HG03520 (cell line): ENCODE data around the gene RBFOX2.
"Not testable (repeated sequence)": the region's sequence is repeated elsewhere in the genome, so short reads cannot be mapped to it uniquely, and the experiment has no call there.

Experiments used
- ATAC-seq: cut with Tn5 transposase; IDR thresholded peaks from one replicate; pipeline ENCODE4 v1.9.1; 2021; ENCODE audit warnings: mild to moderate bottlenecking, moderate library complexity; ENCODE audit not compliant: unreplicated experiment

The RBFOX2 gene

GRCh38 chr22:36010090-36010489 is 18.5 kb downstream of the RBFOX2 start:
- no peak for ATAC-seq

DNA sequence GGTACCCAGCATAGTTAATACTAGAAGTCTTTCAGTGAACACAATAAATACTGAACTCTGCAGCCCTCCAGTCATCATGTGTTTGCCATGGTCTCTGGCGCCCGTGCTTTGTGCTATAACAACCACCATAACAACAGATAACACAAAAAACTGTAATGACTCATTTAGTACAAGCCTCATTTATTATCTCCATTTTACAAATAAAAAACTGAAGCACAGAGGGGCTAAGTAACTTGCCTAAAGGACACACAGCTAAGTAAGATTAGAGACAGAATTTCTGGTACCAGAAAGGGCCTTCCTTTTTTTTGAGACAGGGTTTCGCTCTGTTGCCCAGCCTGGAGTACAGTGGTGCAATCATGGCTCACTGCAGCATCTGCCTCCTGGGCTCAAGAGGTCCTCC is 19.5 kb downstream of the RBFOX2 start:
- ATAC-seq, result no peak

GRCh38 chr22:36008565-36008964 is 20.1 kb downstream of the RBFOX2 start:
- no peak for ATAC-seq

- no peak for ATAC-seq
These were observed 20.5 kb downstream of the RBFOX2 start for GRCh38 chr22:36008131-36008530.

GRCh38 chr22:36003972-36004674 is 24.5 kb downstream of the RBFOX2 start:
- ATAC-seq, result no peak

DNA sequence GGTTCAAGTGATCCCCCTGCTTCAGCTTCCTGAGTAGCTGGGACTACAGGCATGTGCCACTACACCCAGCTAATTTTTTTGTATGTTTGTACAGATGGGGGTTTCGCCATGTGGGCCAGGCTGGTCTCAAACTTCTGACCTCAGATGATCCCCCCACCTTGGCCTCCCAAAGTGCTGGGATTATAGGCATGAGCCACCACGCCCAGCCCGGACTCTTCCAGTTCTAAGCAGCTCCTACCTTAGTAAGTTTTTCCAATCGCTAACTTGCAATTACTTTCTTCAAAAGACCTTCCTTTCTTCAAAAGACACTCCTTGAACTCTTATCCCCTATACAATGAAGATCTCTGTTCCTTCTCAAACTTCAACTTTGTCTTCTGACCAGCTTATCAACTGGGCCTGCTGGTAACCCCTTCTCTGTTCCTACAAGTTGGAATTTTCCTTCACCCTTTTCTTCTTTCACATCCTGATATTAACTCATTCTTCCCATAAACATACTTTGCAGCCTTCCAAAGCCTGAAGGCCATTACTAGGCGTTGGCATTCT is 25.8 kb downstream of the RBFOX2 start:
- ATAC-seq, result no peak

- ATAC-seq, result no peak
These were observed 26.5 kb downstream of the RBFOX2 start for GRCh38 chr22:36002084-36002483.

DNA sequence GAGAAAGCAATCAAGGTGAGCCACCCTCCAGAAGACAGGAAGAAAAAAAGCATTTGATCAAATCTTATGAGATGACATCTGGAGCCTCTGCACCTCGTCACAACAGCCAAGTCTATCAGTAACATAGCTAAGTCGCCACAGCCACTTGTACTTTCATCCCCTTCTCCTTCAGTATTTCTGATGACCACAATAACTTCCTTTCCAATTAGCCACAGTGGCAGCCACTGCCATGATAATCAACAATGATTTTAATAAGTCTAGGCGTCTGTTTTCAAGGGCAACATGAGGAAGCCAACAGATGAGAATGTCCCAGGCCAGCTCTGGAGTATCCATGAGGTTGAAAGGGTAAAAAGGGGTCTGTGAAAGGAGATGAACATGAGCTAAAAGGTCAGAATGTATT is 29.9 kb downstream of the RBFOX2 start:
- no peak for ATAC-seq

DNA sequence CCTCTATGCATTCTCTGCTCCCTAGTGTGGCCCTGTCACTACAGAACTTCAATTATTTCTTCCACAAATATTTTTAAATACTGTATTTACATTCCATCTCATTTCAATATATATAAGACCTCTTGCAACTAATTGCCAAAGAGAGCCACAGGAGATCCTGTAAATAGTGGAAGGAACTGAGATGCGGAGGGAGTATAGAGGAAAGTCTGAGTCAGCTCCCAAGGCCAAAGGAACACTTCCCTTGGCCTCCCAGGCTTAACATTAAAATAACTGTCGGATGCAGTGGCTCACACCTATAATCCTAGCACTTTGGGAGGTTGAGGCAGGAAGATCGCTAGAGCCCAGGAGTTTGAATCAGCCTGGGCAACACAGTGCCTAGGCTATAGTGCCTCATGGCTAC is 31.2 kb downstream of the RBFOX2 start:
- no peak for ATAC-seq

DNA sequence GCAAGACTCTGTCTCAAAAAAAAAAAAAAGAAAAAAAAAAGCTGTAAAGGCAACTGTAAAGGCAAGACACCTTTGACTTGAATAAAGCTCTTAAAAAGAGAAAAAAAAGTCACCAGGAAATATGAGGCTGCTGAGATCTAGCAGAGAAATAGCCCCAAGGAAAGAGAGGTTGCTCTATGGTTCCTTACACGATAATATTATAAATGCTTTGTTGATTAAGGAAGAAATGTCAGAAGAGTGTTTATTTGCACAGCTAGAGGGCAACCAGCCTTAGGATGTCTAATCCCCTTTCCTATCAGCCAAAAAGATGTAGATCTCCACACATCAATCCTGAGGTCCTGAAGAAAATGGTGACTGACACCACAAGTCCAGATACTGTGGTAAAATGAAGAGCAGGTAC is 32.0 kb downstream of the RBFOX2 start:
- ATAC-seq, result no peak

DNA sequence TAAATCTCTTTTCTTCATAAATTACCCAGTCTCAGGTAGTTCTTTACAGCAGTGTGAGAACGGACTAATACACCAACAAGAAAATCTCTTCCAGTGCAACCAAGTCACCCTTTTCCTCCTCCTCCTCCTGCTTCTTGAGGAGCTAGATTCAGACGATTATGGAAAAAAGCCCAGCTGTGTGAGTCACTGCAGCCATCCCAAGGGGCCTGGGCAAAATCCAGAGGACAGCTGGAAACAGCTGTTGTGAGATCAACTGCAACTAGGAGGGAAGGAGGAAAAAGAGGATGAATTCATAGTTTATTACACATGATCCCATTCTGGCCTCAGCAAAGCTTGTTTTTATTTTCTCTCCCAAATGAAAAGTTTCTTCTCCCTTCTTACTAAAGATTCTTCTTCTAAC is 32.9 kb downstream of the RBFOX2 start:
- no peak for ATAC-seq

DNA sequence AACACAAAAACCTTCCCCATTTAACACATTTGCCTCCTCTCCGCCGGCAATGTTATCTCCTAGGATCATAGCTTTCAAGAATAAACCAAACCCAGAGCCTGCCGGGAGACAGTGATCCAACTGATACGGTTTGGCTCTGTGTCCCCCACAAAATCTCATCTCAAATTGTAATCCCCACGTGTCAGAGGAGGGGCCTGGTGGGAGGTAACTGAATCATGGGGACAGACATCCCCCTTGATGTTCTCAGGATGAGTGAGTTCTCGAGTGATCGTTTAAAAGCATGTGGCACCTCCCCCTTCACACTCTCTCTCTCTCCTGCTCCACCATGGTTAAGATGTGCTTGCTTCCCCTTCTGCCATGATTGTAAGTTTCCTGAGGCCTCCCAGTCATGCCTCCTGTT is 33.3 kb downstream of the RBFOX2 start:
- no peak for ATAC-seq

DNA sequence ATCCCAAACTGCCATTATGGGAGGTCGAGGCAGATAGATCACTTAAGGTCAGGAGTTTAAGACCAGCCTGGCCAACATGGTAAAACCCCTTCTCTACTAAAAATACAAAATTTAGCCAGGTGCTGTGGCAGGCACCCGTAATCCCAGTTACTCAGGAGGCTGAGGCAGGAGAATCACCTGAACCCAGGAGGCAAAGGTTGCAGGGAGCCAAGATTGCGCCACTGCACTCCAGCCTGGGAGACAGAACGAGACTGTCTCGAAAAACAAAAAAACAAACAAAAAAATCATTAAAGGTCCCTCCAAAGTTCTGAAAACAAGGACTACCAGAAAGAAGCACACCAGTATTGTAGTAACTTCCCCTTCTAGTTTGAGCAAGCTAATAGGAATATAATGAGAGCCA is 34.9 kb downstream of the RBFOX2 start:
- not testable (repeated sequence) for ATAC-seq

GRCh38 chr22:35993048-35993714 is 35.4 kb downstream of the RBFOX2 start:
- no peak for ATAC-seq

DNA sequence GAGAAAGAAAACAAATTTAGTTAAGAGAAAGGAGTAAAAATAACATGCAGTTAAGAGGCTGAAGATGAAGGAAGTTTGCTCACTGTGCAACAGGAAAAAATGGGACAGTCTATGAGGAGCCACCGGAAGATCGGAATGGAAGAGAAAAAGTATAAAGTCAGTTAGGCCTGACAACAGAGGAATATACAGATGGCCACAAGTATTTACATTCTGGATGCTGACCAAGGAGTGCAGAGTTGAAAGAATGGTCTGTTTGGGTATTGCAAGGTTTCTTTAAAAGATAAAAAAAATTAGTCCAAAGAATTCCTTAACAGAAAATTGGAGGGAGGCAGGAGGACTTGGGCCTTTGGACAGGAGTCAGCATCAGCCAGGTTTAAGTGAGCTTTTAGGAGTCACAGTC is 37.5 kb downstream of the RBFOX2 start:
- ATAC-seq, result no peak

GRCh38 chr22:35988030-35988429 is 40.6 kb downstream of the RBFOX2 start:
- ATAC-seq, result no peak

- ATAC-seq, result no peak
These were observed 41.1 kb downstream of the RBFOX2 start for GRCh38 chr22:35987487-35987886.

GRCh38 chr22:35986088-35986487 is 42.5 kb downstream of the RBFOX2 start:
- no peak for ATAC-seq

- no peak for ATAC-seq
These were observed 43.3 kb downstream of the RBFOX2 start for GRCh38 chr22:35985371-35985770.

DNA sequence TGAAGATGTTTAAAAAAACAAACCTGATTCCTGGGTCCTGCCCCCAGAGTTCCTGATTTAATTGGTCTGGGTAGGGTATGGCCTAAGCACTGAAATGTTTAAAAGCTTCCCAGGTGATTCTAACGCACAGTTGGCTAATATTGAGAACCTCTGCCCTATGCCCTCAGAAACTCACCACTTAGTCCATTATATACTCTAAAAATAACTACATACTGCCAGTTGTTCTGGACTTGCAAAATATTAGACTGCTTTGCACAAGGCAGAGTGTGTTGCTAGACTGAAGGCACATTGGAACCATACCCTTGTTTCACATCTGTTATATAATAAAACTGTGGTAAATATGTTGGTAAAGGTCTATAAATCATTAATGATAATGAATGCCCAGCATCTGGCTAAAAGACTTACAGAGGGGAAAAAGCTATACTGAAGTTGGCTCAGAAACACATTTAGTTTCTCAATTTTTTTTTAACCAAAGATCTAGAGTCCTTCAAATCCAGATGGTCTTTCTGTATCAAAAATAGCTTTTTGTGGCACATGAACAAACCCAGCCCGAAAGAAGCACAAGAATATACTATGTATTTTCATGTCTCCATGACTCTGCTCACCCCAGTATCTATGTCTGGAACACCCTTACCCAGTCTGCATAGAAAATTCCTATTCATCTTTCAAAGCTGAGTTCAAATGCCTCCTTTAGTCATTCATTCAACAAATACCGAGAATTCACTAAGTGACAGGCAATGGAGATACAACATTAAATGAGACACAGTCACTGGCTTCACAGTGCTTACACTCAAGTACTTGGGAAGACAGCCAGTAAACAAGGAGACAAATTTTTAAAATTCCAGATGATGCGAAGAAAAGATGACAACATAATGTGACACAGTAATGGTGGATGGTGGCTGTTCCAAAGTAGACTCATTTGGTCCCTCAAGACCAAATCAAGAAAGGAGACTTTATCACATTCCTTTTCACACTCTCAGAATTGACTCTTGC is 44.1 kb downstream of the RBFOX2 start:
- no peak for ATAC-seq

DNA sequence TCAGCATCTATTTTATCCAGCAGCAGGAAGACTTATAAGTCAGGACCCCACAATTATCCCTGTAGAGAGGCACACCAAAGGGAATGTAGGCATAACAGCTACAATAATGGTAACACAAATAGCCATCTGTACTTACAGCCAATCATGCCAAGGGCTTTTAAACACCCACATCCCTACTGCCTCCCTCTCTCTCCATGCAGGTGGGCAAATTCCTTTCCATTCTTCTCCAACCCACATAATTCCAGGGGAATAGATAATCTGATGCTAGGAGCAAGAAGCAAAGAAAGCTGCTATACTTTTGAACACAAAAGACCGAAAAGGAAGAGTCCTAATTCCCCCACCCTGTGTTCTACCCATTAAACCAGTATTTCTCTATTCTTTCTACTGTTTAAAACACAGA is 46.7 kb downstream of the RBFOX2 start:
- ATAC-seq, result no peak
